NCI-H1048 (cell line): ENCODE results near the gene RPLP1.

ENCODE experiments used
- DNase-seq: peaks from one replicate; lab custom pipeline; 2025; lab: John Stamatoyannopoulos, UW

RPLP1 gene

GRCh38 chr15:69498282-69498681, 45.7 kb downstream of the RPLP1 start:
- no peak for DNase-seq

DNA sequence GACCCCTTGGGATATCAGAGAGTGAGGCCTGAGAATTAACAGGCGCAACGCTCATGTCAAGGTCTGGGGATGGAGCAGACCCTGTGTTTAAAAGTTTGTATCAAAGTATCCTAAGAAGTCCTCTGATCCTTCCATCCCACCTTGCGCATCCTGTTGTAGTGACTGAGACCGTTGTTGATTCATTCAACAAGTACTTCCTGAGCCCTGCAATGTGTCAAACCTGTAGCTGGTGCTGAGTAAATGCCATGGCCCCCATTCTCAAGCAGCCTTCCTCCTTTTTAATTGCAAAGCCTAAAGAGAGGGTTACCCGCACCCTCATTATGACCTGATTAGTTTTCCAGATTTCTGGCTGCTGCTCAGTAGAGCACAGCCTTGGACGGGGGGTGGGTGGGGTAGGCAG, 46.4 kb downstream of the RPLP1 start:
- DNase-seq = no peak

DNA sequence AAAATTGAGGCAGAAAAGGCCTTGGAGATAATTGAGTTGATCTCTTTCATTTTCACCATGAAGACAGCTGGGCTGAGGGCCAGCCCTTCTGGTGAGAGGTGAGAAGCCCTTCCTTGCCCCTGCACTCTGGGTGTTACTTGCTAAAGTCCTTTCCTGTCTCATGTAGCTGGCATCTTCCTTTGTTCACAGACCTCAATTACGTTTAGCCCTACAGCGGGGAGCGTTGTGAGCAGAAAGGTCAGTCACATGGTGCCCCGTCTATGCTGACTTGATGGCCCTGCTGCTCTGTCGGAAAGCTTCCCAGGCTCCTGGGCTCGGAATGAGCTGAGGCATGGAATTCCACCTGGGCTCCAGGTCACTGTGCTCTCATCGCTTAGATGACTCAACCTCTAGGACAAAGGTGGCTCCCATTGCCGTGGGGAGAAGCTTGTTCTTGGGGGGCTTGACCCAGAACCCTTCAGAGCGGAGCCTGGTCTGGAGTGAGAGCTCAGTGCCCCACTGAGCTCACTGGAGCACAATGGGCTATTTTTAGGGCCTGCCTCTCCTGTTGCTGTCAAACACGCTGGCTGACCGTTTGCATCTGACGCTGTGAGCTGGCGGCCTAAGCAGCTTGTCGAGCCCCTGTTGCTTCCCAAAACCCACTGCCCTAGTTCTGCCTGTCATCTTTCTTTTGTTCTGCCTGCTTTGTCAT, 47.0 kb downstream of the RPLP1 start:
- DNase-seq = no peak

- DNase-seq = no peak
These were observed 47.7 kb downstream of the RPLP1 start for GRCh38 chr15:69500339-69500738.

DNA sequence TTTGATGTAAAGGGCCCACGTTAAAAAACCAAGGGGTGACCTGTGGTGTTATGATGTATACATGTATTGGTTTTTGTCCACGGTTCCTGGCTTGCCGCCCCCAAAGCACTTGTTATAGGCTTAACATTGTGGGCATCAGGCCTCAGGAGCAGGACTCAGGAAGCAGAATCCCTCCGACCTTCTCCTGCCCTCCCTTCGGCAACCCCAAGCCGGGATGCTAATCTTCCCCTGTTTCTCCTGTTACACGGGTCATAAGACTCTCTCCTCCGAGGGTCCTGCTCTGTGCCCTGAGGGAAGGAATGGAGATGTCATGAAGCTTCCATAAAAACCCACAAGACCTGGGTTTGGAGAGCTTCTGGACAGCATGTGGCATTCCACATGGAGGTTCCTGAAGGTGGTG, 48.8 kb downstream of the RPLP1 start:
- DNase-seq = no peak

- no peak for DNase-seq
These were observed 49.9 kb downstream of the RPLP1 start for GRCh38 chr15:69502470-69503045.

DNA sequence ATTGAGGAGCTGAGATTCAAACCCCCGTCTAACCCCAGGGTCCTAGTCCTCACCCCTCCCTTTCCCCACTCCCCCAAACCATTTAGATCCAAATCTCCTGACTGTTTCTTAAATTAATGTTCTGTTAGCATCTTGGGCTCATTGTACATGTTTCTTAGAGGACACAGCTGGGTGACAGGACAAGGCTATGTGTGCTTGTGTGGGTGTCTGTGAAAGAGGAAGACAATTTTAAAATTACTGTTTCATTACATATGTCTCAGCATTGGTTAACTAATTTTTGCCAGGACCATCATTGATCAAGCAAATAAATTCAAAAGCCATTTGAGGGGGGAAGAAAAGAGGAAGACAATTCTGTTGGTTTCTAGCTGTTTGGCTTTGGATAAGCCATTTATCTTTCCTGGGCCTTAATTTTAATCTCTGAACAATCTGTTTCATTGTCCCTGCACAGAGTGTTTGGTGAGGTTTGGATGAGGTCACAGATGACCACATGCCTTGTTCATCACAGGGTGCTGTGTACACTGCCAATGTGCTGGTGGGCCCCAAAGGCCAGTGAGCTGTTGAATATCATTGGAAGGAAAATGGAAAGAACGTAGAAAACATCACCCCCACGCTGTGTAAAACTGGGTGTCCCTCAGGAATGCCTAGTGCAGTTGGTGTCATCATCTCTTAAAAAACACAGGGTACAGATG, 51.9 kb downstream of the RPLP1 start:
- DNase-seq = no peak
